HEK293 (cell line): ENCODE measurements around the gene SCYL1.

Experiments
- BCL6B ChIP-seq: fragments of 450-650 bp; formaldehyde crosslinking; IDR thresholded peaks from 2 replicates; pipeline ENCODE4 v1.5.1; 2017; ENCODE audit warnings: missing biosample characterization, missing genetic modification characterization
- EGR2 ChIP-seq: fragments of 450-650 bp; formaldehyde crosslinking; IDR thresholded peaks from 2 replicates; pipeline ENCODE4 v1.5.1; 2016; ENCODE audit warnings: low read depth, missing biosample characterization, missing genetic modification characterization
- GLIS2 ChIP-seq: fragments of 450-650 bp; formaldehyde crosslinking; IDR thresholded peaks from 2 replicates; pipeline ENCODE4 v1.5.1; 2016; ENCODE audit warnings: missing biosample characterization, missing genetic modification characterization
- PRDM2 ChIP-seq: fragments of 450-650 bp; formaldehyde crosslinking; IDR thresholded peaks from 2 replicates; pipeline ENCODE4 v1.5.1; 2016; ENCODE audit warnings: missing biosample characterization, missing genetic modification characterization, borderline replicate concordance
- ZBTB44 ChIP-seq: fragments of 450-650 bp; IDR thresholded peaks from 2 replicates; pipeline ENCODE4 v1.5.1; 2018; ENCODE audit warnings: missing biosample characterization, mild to moderate bottlenecking, missing genetic modification characterization
- ZBTB6 ChIP-seq: fragments of 450-650 bp; formaldehyde crosslinking; IDR thresholded peaks from 2 replicates; pipeline ENCODE4 v1.5.1; 2017; ENCODE audit warnings: missing biosample characterization, missing genetic modification characterization
- ZIC2 ChIP-seq: fragments of 450-650 bp; formaldehyde crosslinking; IDR thresholded peaks from 2 replicates; pipeline ENCODE4 v1.5.1; 2016; ENCODE audit warnings: missing biosample characterization, missing genetic modification characterization
- ZNF175 ChIP-seq: fragments of 450-650 bp; formaldehyde crosslinking; IDR thresholded peaks from 2 replicates; pipeline ENCODE4 v1.5.1; 2016; ENCODE audit warnings: missing biosample characterization, missing genetic modification characterization
- ZNF18 ChIP-seq: fragments of 450-650 bp; formaldehyde crosslinking; IDR thresholded peaks from 2 replicates; pipeline ENCODE4 v1.5.1; 2016; ENCODE audit warnings: missing biosample characterization, missing genetic modification characterization
- ZNF248 ChIP-seq: fragments of 450-650 bp; formaldehyde crosslinking; IDR thresholded peaks from 2 replicates; pipeline ENCODE4 v1.5.1; 2017; ENCODE audit warnings: missing biosample characterization, missing genetic modification characterization
- ZNF280C ChIP-seq: fragments of 450-650 bp; formaldehyde crosslinking; IDR thresholded peaks from 2 replicates; pipeline ENCODE4 v1.5.1; 2016; ENCODE audit warnings: missing biosample characterization, missing genetic modification characterization
- ZNF391 ChIP-seq: fragments of 450-650 bp; formaldehyde crosslinking; IDR thresholded peaks from 2 replicates; pipeline ENCODE4 v1.5.1; 2016; ENCODE audit warnings: low read depth, missing biosample characterization, missing genetic modification characterization, borderline replicate concordance
- ZNF530 ChIP-seq: fragments of 450-650 bp; formaldehyde crosslinking; IDR thresholded peaks from 2 replicates; pipeline ENCODE4 v1.5.1; 2016; ENCODE audit warnings: low read depth, missing biosample characterization, missing genetic modification characterization
- ZNF549 ChIP-seq: fragments of 450-650 bp; IDR thresholded peaks from 2 replicates; pipeline ENCODE4 v1.5.1; 2018; ENCODE audit warnings: missing biosample characterization, missing genetic modification characterization, mild to moderate bottlenecking, inconsistent platforms, moderate library complexity
- ZNF560 ChIP-seq: fragments of 450-650 bp; formaldehyde crosslinking; IDR thresholded peaks from 2 replicates; pipeline ENCODE4 v1.5.1; 2017; ENCODE audit warnings: missing biosample characterization, missing genetic modification characterization, borderline replicate concordance
- ZNF580 ChIP-seq: fragments of 450-650 bp; formaldehyde crosslinking; IDR thresholded peaks from 2 replicates; pipeline ENCODE4 v1.5.1; 2016; ENCODE audit warnings: missing biosample characterization, missing genetic modification characterization
- ZNF704 ChIP-seq: fragments of 450-650 bp; formaldehyde crosslinking; IDR thresholded peaks from 2 replicates; pipeline ENCODE4 v1.5.1; 2016; ENCODE audit warnings: missing biosample characterization, missing genetic modification characterization
- ZNF707 ChIP-seq: fragments of 450-650 bp; formaldehyde crosslinking; IDR thresholded peaks from 2 replicates; pipeline ENCODE4 v1.5.1; 2016; ENCODE audit warnings: missing biosample characterization, missing genetic modification characterization
- ZSCAN18 ChIP-seq: fragments of 450-650 bp; formaldehyde crosslinking; IDR thresholded peaks from 2 replicates; pipeline ENCODE4 v1.5.1; 2016; ENCODE audit warnings: missing biosample characterization, missing genetic modification characterization

Gene SCYL1

GRCh38 chr11:65491614-65492386, 33.1 kb upstream of the SCYL1 start (continued):
- TF ChIP-seq ZBTB44 (tag by site-specific recombination): 0 out of 2 replicates have a peak, but pooled peaks have one; percentile 18
- peak; percentile 22; the same call in 1 of the 2 replicates for TF ChIP-seq ZNF580
- no peak for TF ChIP-seq ZSCAN18 (tag by site-specific recombination)
- no peak for TF ChIP-seq ZNF530 (tag by site-specific recombination)
- no peak for TF ChIP-seq ZBTB6 (tag by site-specific recombination)
- TF ChIP-seq ZNF560 (tag by site-specific recombination): no peak
- no peak for TF ChIP-seq ZNF707 (tag by site-specific recombination)
- TF ChIP-seq ZNF248 (tag by site-specific recombination): no peak
- TF ChIP-seq ZNF704 (tag by site-specific recombination): no peak
- no peak for TF ChIP-seq ZNF549 (tag by site-specific recombination)
- TF ChIP-seq BCL6B (tag by site-specific recombination): no peak
- peak; percentile 61 for TF ChIP-seq ZNF18
- TF ChIP-seq PRDM2 (tag by site-specific recombination): no peak
- no peak for TF ChIP-seq ZNF391 (tag by site-specific recombination)
- TF ChIP-seq ZNF175 (tag by site-specific recombination): no peak
- no peak for TF ChIP-seq ZNF280C (tag by site-specific recombination)
- peak; percentile 76 for TF ChIP-seq GLIS2 (tag by site-specific recombination)
- TF ChIP-seq EGR2 (tag by site-specific recombination): no peak
- TF ChIP-seq ZIC2 (tag by site-specific recombination): peak; percentile 99
